ENCODE measurements around the gene CKB.

Gene CKB

GRCh38 chr14:103519837-103520212 lies 2.8 kb downstream of the CKB start:
- no peak overlapping the region for H3K4me3 ChIP-seq (ENCODE audit: low read depth, low read length)
- in situ Hi-C loops (cut with HindIII; ENCODE audit: low sequenced_read_pairs) = no loop called here
- TF ChIP-seq CTCF (IDR thresholded peaks at IDR 0.05; ENCODE audit: low read depth, low read length, missing control alignments) = no peak
- no peak for DNase-seq (ENCODE audit: low read depth)

- DNase-seq (ENCODE audit: low read depth) = no peak
- in situ Hi-C loops (cut with HindIII; ENCODE audit: low sequenced_read_pairs) = no loop called here
- no peak overlapping the region for H3K4me3 ChIP-seq (ENCODE audit: low read depth, low read length)
- TF ChIP-seq CTCF (IDR thresholded peaks at IDR 0.05; ENCODE audit: low read depth, low read length, missing control alignments) = no peak
These were observed 3.4 kb downstream of the CKB start for GRCh38 chr14:103519043-103519836.

DNA sequence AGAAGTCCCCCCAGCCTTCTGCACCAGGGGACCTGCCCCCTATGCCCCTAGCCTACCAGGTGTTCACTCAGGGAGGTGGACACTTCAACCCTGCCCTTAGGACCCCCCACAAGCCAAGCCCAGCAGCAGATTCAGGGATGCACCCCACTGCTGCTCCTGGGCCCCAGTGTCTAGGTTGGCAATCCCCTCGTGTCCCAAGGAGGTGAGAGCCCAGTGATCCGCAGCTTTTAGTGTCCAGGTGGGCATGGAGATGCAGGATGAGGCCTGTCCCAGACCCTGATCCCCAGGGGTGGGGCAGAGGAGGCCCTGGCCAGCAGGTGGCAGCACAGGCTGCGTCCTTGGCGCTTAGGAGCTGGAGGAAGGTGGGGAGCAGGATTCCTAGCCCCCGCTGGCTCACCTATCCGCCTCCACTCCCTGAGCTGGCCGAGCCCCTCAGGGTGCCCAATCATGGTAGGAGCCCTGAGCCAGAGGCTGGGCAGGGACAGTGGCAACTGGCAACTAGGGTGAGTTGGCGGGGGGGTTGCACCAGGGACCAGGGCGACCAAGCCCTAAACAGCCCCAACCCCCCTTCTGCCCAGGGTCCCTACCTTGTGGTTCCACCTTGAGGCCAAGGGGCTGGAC lies 4.1 kb downstream of the CKB start:
- H3K4me3 ChIP-seq (ENCODE audit: low read depth, low read length) = no peak overlapping the region

DNA sequence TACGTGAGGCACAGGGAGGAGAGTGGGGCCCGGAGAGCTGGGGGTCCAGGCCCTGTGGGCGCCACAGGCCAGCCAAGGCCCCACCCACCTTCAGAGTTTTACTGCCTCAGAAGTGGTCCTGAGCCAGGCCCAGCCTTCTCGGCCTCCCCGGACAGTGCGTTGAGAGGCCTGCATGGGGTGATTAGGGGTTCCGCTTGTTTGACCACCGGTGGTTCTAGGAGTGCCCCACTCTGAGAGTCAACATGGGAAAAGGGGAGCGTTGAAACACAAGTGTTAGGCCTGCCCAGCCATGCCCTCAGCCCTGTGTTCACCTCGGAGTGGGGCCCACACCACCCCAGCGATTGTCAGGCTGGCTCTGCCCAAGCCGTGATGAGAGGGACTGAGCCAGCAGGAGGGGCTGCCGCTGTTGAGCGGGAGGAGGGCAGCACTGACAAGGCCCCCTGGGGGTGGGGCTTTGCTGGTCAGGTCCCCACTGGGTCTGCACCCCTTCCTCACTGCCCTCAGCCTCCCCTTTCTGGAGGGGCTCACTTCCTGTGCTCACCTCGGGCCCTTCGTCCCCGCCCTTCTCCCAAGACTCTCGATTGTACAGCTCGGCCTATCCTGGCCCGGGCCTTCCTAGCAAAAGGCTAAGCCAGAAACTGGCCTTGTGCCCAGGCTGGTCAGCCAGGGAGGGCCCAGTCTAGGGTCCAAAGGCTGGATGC lies 4.8 kb downstream of the CKB start:
- no peak overlapping the region for H3K4me3 ChIP-seq (ENCODE audit: low read depth, low read length)
- no peak for TF ChIP-seq CTCF (IDR thresholded peaks at IDR 0.05; ENCODE audit: low read depth, low read length, missing control alignments)
- in situ Hi-C loops (cut with HindIII; ENCODE audit: low sequenced_read_pairs) = no loop called here
- DNase-seq (ENCODE audit: low read depth) = no peak

More for the DNA sequence above, 4.1 kb downstream of the CKB start:
- DNase-seq (ENCODE audit: low read depth) = no peak
- in situ Hi-C loops (cut with HindIII; ENCODE audit: low sequenced_read_pairs) = no loop called here
- peak; percentile 90 for TF ChIP-seq CTCF (IDR thresholded peaks at IDR 0.05; ENCODE audit: low read depth, low read length, missing control alignments)

DNA sequence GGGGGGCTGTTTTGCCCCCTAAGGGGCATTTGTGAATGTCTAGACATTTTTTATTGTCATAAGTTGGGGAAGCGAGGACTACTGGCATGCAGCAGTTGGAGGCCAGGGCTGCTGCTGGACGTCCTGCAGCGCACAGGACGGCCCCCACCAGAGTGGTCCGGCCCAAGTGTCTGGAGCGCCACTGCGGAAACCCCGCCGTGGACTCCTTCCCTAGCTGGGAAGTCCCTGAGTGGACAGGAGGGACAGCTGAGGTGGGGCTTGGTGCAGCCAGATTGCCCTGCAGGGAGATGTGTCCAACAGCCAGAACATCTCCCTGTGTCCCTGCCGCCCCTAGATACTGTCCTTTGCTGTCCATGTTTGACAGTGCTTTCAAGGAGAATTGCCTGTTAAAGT lies 5.5 kb downstream of the CKB start:
- in situ Hi-C loops (cut with HindIII; ENCODE audit: low sequenced_read_pairs) = no loop called here
- TF ChIP-seq CTCF (IDR thresholded peaks at IDR 0.05; ENCODE audit: low read depth, low read length, missing control alignments) = no peak
- H3K4me3 ChIP-seq (ENCODE audit: low read depth, low read length) = no peak overlapping the region
- DNase-seq (ENCODE audit: low read depth) = no peak

GRCh38 chr14:103516426-103517173 lies 6.0 kb downstream of the CKB start:
- H3K4me3 ChIP-seq (ENCODE audit: low read depth, low read length) = no peak overlapping the region
- no peak for TF ChIP-seq CTCF (IDR thresholded peaks at IDR 0.05; ENCODE audit: low read depth, low read length, missing control alignments)
- DNase-seq (ENCODE audit: low read depth) = no peak
- in situ Hi-C loops (cut with HindIII; ENCODE audit: low sequenced_read_pairs) = no loop called here
